Measurements from ENCODE around the gene STARD13.

Gene STARD13

DNA sequence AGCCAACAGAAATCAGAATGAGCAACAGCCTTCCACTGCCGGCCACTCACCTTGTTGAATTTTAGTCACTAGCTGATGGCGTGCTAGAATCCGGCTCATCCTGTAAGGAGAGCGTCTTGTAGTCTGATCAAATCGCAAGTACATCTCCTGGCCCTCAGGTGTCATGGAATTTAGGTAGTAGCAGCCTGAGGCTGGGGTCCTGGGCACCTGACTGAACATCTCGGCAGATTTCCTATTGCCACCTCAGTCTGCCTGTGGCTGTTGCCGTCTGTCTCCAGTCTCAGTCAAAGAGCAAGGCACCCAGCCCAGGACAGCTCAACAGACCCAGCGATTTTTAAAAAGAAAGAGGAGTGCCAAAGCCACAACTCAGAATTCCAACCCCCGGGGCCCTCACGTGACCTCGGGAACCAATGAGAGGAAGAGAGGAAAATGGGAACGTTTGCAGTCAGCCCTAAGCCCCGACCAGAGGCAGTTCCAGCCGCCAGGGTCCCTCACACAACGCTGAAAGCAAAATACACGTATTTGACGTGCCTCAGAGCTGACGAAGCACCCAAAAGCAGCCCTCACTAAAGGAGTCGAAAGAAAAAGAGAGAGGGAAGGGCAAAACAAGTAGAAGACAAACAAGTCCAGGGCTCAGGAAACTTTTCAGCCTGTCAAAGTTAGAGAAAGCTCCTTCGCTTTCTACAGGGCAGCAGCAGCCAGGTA, at the start of gene STARD13:
Gene STARD13, minus strand, starts transcription at position 336 of the 705 bp plus-strand sequence. Its CDS starts 117 bp downstream, at position 219.
- DNase-seq (ENCODE audit: low read depth in 3 of 3), result peak in 1 of 3 experiments; percentile 1

GRCh38 chr13:33334831-33335230, 49.3 kb upstream of the STARD13 start:
- DNase-seq (ENCODE audit: low read depth in 3 of 3), result no peak

- no peak for DNase-seq (ENCODE audit: low read depth in 3 of 3)
These were observed 46.4 kb upstream of the STARD13 start for GRCh38 chr13:33331962-33332361.

DNA sequence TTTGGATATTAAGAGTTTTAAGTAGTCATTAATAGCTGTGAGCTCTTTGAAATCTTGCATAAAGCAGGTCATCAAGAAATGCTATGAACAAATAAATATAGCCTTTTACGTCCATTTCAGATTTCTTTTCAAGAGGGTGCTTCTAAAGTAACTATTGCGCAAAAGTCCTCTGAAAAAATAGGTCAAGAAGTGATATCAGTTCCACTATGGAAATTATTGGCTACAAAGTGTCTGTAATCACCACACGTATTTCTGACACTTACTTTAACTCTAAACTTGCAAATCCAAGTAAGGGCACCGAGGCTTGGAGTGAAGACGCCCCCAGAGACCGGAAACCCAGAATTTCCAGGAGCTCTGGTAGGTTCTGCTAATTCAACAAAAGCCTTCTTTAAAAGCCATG, 44.9 kb upstream of the STARD13 start:
- no peak for DNase-seq (ENCODE audit: low read depth in 3 of 3)

GRCh38 chr13:33328701-33329100, 43.1 kb upstream of the STARD13 start:
- DNase-seq (ENCODE audit: low read depth in 3 of 3), result no peak

DNA sequence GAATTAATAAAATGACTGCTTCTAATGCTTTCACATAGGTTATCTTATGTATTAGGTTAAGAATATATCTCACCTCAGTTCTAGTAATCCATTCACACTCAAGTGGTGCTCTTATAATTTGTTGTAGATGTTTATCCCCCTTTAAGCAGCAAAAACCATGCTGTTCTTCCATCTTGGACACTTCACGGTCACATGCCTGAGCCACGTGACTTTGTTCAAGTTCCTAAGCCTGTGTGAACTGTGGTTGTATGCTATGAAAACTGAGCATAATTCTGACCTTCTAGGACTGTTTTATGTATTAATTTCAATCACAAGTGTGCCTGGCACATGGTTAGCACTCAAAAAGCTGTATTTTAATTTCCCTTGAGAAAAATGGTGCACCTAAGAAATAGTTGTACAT, 41.2 kb upstream of the STARD13 start:
- no peak for DNase-seq (ENCODE audit: low read depth in 3 of 3)

DNA sequence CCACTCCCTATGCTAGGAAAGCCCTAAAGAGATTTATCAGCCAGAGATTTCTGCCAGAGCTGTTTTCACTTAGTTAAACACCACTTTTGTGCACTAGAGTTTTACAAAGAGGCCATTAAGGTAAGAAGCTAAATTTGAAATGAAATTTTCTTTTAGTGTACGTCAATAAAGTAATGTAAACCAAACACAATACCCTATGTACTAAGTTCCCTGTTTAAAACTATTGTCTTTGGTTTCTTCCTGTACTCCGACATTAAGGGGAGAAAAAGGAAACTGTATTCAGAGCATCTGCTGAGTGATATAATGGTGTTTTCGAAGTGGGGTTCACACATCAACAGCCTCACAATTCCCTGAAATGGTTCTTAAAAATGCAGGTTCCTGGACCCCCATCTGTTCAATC, 40.7 kb upstream of the STARD13 start:
- DNase-seq (ENCODE audit: low read depth in 3 of 3), result no peak

DNA sequence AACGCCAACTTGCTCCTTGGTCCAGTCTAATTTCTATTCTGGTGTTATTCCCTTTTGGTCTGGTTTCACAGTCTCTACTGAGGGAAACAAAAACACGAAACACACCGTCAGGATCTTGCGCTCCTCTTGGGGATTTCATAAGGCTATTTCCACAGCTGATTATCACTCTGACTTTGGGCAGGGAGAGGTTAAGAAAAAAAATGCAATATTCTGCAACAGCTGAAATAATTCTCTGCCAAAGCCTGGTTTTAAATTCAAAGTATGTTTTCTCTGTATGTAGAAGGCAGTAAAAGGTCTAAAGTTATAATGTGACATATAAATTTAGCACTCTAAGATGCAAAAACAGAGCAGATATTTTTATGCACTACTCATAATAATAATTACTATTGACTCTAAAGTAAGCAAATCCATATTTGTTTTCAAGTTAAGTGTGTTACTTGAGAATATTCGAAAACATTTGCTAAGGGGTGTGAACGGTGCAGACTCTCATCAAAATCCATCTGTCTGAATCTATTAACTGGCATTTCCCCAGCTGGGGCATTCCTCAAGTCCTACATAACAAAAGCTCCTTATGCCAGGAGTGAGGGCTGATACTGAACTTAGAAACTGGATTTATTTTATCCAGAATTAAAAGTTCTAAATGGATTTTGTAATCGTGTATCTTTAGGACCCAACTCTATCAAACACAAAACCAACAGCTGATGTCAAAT, 38.4 kb upstream of the STARD13 start:
- no peak for DNase-seq (ENCODE audit: low read depth in 3 of 3)

GRCh38 chr13:33322965-33323668, 37.6 kb upstream of the STARD13 start:
- DNase-seq (ENCODE audit: low read depth in 3 of 3), result no peak

DNA sequence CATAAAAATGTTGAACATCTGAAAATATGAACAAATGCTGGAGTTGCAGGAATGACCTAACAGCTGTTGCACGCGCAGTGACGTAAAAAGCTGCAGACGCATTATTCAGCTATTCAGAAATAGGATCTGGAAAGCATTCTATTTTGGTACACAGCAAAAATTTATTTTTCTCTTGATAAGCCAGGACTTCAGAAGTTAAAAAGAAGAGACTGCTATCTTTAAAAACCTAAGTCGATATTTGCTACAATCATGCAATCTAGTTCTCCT, 36.9 kb upstream of the STARD13 start:
- DNase-seq (ENCODE audit: low read depth in 3 of 3), result no peak

DNA sequence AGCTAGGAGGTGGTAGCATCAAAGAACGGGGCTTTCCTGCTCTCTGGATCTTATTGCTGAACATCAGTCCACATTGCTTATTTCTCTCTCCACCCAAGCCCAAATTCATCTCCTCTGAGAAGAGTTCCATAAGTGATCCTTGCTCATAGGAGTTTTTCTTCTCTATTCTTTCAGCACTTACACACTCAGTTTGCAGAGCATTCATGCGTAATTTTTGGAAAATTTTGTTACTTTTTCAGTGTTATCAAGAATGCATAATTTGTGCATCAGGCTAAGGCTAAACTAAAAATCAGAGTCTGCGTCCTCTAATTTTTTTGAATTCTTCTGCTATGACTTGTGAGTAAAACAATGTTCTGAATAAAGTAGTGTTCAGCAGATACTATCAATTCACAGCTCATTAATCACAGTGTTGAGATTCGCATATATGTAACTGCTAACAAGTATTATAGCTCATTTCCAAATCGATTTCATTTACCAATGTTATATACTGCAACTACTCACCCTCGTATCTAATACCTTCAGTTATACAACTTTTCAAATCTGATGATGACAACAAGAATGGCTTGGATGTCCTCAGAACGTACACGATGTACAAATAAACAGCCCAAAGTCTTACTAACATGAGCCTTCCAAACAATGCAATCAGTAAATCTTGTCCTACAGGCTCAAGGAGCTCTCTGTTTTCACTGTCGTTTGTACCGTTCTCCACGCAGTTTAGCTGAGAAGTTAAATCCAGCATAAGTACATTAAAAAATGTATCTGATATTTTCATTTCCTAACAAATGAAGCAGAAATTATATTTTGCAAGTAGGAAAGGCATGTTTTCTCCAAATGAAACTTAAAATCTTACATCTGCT, 36.4 kb upstream of the STARD13 start:
- DNase-seq (ENCODE audit: low read depth in 3 of 3), result no peak

DNA sequence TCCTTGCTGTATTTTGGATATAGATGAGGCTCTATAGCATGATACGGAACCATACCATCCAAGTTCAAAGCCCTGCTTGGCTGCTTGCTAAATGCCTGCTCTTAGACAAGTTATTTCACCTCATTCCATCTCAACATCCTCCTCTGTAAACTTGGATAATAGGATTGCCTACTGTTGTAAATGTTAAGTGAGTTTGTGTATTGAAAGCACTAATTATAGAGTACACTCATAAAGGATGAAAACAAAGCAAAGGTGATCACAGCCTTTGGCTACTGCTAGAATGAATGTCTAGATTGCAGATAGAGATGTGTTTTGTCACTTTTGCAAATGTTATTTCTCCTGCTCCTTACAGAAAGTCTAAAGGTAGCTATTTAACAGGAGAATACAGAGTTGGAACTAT, 34.3 kb upstream of the STARD13 start:
- no peak for DNase-seq (ENCODE audit: low read depth in 3 of 3)

- DNase-seq (ENCODE audit: low read depth in 3 of 3), result no peak
These were observed 33.2 kb upstream of the STARD13 start for GRCh38 chr13:33318744-33319143.

- no peak for DNase-seq (ENCODE audit: low read depth in 3 of 3)
These were observed 32.5 kb upstream of the STARD13 start for GRCh38 chr13:33318037-33318436.

- DNase-seq (ENCODE audit: low read depth in 3 of 3), result no peak
These were observed 31.3 kb upstream of the STARD13 start for GRCh38 chr13:33316890-33317289.

DNA sequence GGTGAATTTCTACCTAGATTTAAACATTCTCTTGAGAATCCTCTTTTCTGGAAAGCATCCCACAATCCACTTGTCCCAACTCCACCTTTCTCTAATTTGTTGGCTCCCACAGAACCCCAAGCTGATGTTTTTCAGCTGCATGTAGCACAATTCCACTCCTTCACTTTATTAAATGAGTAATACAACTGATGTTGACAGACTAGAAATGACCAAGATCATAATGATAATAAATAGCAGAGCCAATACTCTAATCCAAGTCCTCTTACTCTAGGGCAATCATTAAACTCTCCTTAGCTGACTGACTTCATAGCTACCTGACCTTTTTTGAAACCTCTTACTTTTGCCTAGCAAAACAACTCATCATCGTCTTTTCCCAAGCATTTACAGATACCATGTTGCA, 27.9 kb upstream of the STARD13 start:
- no peak for DNase-seq (ENCODE audit: low read depth in 3 of 3)

- DNase-seq (ENCODE audit: low read depth in 3 of 3), result no peak
These were observed 27.3 kb upstream of the STARD13 start for GRCh38 chr13:33312861-33313212.

DNA sequence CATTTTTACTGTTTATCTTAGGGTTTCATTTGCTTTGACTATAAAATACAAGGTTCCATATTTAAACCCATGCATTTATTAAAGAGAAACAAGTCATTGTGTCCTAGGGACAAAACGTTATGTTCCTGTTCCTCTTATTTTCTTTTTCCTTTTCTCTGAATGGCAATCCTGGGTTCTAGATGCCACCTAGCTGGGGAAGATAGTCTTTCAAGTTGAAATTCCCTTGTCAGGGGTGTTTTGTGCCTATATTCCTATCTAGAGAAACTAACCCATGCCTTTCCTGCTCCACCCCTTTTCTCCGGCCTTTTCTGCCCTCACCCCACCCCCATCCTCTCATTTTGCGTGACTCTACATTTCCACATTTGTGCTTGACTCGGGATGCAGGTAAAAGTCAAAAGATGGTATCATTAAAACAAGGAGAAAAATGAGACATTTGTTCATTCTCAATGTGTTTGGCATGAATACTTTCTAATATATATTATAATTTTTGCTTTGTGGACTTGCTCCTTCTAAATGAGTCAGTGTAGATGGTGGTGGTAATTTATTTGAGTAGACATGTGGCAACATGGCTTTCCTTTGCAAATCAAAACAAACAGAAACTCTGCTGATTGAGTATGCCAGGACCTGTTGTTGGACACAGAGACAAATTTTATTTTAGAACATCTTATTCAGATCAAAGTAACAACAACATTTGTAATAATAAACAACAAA, 26.8 kb upstream of the STARD13 start:
- DNase-seq (ENCODE audit: low read depth in 3 of 3), result no peak

DNA sequence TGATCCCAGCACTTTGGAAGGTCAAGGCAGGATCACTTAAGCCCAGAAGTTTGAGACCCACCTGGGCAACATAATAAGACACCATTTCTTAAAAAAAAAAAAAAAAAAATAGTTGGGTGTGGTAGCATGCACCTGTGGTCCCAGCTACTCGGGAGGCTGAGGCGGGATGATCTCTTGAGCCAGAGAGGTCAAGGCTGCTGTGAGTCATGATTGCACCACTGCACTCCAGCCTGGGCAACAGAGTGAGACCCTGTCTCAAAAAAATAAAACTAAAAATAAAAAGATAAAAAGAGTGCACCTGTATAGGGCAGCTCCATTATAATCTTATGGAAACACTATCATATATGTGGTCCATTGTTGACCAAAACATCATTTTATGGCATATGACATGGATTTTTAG, 25.5 kb upstream of the STARD13 start:
- no peak for DNase-seq (ENCODE audit: low read depth in 3 of 3)

DNA sequence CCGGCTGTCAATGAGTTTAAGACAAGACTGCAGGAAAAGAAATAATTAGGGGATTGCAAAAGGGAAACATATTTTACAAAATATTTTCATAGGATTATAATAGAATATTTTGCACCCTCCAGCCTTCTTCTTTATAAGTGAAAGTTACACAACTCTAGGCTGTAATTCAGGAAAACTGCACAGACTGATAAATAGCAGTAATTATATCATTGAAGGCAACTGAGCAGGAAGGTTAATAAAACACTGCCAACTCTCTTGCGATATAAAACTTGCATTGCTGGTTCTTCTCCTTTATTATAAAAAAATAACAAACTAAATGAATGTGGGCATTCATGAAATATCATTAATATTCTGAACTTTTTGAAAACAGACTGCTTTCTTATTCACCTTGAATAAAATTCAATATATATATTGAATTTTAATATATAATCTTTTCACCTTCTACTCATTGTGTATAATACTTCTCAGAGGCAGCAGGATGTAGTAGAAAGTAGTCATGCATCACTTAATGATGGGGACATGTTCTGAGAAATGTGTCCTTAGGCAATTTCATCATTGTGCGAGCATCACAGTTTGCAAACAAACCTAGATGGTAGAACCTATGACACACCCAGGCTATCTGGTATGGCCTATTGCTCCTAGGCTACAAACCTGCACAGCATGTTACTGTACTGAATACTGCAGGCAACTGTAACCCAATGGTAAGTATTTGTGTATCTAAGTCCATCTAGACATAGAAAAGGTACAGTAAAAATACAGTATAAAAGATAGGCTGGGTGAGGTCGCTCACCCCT, 24.9 kb upstream of the STARD13 start:
- no peak for DNase-seq (ENCODE audit: low read depth in 3 of 3)

DNA sequence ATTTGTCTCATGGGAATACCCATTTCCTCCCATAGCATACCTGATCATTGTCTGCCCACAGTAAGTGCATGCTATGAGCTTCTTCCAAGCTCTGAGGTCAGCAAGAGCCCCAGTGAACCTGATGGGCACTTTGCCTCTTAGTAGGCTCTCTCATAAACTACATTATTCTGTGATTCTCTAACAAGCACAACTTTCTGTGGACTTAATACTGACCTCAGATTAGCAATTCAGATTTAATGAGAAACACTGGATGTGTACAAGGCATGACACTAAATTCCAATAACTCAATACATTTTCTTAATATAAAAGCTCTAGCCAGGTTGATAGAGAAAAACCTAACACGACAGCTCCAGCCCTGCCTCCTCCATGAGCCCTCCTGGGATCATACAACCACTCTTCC, 23.3 kb upstream of the STARD13 start:
- no peak for DNase-seq (ENCODE audit: low read depth in 3 of 3)

Data from stimulated activated CD4-positive, alpha-beta T cell treated with anti-CD3 and anti-CD28 coated beads, TNF-alpha, amount 100 ng/mL, for 4 hours (primary cell).